Left lung (tissue), 10 donors: ENCODE data around the gene CENPW. TPM values are rescaled to one million over a fixed set of nuclear protein-coding genes. Genes with fewer than 3 reads are reported as not detected.

Source experiments
- ATAC-seq: fragments of 200-7000 bp; cut with Tn5 transposase; one replicate; pipeline ENCODE4 v1.9.1; 2020; ENCODE audit warnings: moderate library complexity
- DNase-seq, 4 donors: peaks; one replicate each; pipeline ENCODE4 v3.0.0-alpha.2; 2013 to 2020
- H3K27ac ChIP-seq, 2 donors: fragments of 200-600 bp; sonication (generic) in 1 of 2; one replicate each; pipeline versions ENCODE4 v1.5.0 to v1.8.0; 2020 to 2021
- H3K27me3 ChIP-seq, 2 donors: fragments of 200-600 bp; sonication (generic) in 1 of 2; one replicate each; pipeline versions ENCODE4 v1.5.0 to v1.8.0; 2020 to 2021
- H3K36me3 ChIP-seq, 2 donors: fragments of 200-600 bp; sonication (generic) in 1 of 2; one replicate each; pipeline versions ENCODE4 v1.5.0 to v1.8.0; 2020 to 2021
- H3K4me1 ChIP-seq, 2 donors: fragments of 200-600 bp; one replicate each; pipeline ENCODE4 v1.8.0; 2021
- H3K4me3 ChIP-seq, 2 donors: fragments of 200-600 bp; sonication (generic) in 1 of 2; one replicate each; pipeline versions ENCODE4 v1.5.0 to v1.8.0; 2020 to 2021; ENCODE audit warnings: mild to moderate bottlenecking in 1 of 2
- H3K9me3 ChIP-seq, 2 donors: fragments of 200-600 bp; sonication (generic) in 1 of 2; one replicate each; pipeline versions ENCODE4 v1.5.0 to v1.8.0; 2020 to 2021
- intact Hi-C, 2 donors: fragments of 100-400 bp; cut with DNase I; formaldehyde crosslinking; loops; one replicate each; pipeline versions ENCODE4 v1.11.2 to v1.14.2; 2022
- polyA plus RNA-seq, 6 donors: library from polyadenylated mRNA; unstranded; fragments of 120-200 nt; gene quantifications; one replicate each; pipeline ENCODE4 v1.2.1, GENCODE V29; 2013; ENCODE audit not compliant: insufficient read length in 6 of 6
- total RNA-seq, 2 donors: library from RNA; stranded (reverse); fragmentation: NEBNext Ultra II Directional; extraction: Animal tissue kit (Norgen Biotek cat#: 25700); gene quantifications; one replicate each; pipeline ENCODE4 v1.2.1, GENCODE V29; 2021
- TF ChIP-seq, protein P1 (sequence below), 2 donors: fragments of 200-600 bp; sonication (generic) in 1 of 2; IDR thresholded peaks; one replicate each; pipeline versions ENCODE4 v1.5.0 to v1.8.0; 2021; ENCODE audit warnings: antibody characterized with exemption in 2 of 2
- donor health status: DM: no; HTN: yes; CAD: no.
- donor health status: DM: no; HTN: no; CAD: no.

The CENPW gene
- total and polyA plus RNA-seq, 8 donors: 8.5 to 36.8 (median 22.4) TPM

- Histone ChIP-seq H3K4me3 (no peak overlapping the region), H3K36me3 (no peaks in the 10 kb centered on the region), H3K27me3 (no peaks in the 10 kb centered on the region), H3K27ac (no peak overlapping the region), H3K9me3 (peaks cover 0 to 10% of the 10 kb centered on the region in 2 donors), H3K4me1 (no peaks in the 10 kb centered on the region)
- ATAC-seq: no peak
- DNase-seq: no peak
- intact Hi-C loops: no loop called here
- TF ChIP-seq, protein P1, sequence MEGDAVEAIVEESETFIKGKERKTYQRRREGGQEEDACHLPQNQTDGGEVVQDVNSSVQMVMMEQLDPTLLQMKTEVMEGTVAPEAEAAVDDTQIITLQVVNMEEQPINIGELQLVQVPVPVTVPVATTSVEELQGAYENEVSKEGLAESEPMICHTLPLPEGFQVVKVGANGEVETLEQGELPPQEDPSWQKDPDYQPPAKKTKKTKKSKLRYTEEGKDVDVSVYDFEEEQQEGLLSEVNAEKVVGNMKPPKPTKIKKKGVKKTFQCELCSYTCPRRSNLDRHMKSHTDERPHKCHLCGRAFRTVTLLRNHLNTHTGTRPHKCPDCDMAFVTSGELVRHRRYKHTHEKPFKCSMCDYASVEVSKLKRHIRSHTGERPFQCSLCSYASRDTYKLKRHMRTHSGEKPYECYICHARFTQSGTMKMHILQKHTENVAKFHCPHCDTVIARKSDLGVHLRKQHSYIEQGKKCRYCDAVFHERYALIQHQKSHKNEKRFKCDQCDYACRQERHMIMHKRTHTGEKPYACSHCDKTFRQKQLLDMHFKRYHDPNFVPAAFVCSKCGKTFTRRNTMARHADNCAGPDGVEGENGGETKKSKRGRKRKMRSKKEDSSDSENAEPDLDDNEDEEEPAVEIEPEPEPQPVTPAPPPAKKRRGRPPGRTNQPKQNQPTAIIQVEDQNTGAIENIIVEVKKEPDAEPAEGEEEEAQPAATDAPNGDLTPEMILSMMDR (IDR thresholded peaks at IDR 0.05): no peak
These were observed 36.8 kb downstream of the CENPW start for GRCh38 chr6:126376682-126377081.

DNA sequence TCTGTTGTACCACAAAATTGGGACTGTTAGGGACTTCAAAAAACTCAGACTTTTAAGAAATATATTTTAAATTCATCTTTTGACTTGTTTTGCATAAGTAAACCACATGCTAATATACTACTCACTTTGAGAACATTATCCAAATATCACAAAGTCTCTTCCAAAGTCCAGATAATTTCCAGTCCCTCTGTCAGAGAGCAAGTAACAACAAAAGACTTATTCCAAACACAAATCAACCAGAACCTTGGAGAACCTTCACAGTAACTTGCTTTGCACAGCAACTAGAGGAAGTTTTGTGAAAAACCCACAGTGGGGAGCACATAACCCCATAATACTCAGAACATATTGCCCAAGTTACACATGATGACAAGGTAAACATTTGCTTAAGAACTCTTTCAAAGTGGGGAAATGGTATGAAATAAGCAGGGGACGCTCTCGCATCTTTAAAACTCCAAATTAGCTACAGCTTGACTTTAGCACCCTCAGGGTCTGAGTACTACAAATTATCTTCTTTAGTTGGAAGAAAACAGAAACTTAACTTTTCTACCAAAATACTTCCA is 37.8 kb downstream of the CENPW start:
- peak; percentile 44 for ATAC-seq
- intact Hi-C loops: no loop called here

DNA sequence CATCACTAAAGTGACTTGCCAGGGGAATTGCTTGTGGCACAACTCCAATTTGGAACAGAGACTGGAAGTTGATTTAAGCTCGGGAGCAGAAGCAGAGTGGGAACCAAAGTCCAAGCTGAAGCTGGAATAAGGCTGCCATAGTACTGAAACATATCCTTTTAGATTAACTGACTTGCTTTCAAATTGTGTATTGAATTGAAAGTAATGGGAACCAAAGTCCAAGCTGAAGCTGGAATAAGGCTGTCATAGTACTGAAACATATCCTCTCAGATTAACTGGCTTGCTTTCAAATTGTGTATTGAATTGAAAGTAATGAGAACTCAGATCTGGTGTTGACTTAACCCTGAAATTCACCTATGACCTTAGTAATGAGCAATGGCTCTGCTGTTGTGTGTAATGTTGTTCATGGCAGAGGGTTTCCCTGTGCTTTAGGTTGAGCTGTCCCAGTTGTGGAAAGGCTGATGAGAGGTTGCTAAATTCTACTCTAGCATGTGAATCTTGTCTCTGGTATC is 40.2 kb downstream of the CENPW start:
- Histone ChIP-seq H3K4me3 (no peak overlapping the region), H3K4me1 (no peaks in the 10 kb centered on the region), H3K36me3 (no peaks in the 10 kb centered on the region), H3K9me3 (peaks cover 0 to 26% of the 10 kb centered on the region in 2 donors), H3K27me3 (no peaks in the 10 kb centered on the region), H3K27ac (no peak overlapping the region)
- ATAC-seq: no peak
- TF ChIP-seq, protein P1 (IDR thresholded peaks at IDR 0.05): no peak
- intact Hi-C loops: no loop called here
- no peak for DNase-seq

More for the DNA sequence above, 37.8 kb downstream of the CENPW start:
- H3K27ac ChIP-seq: no peak overlapping the region
- no peaks in the 10 kb centered on the region for H3K27me3 ChIP-seq
- no peak overlapping the region for H3K4me3 ChIP-seq
- H3K9me3 ChIP-seq: peaks cover 0 to 15% of the 10 kb centered on the region in 2 donors
- no peaks in the 10 kb centered on the region for H3K4me1 ChIP-seq
- H3K36me3 ChIP-seq: no peaks in the 10 kb centered on the region
- no peak for DNase-seq
- TF ChIP-seq, protein P1 (IDR thresholded peaks at IDR 0.05): no peak

- ATAC-seq (no peak), DNase-seq (peak in 1 of 4 donors; percentile 57)
- intact Hi-C loops: no loop called here
These were observed 41.6 kb downstream of the CENPW start for GRCh38 chr6:126381498-126381897.

GRCh38 chr6:126383203-126383602 is 43.3 kb downstream of the CENPW start:
- H3K27me3 ChIP-seq: no peaks in the 10 kb centered on the region

More at GRCh38 chr6:126381498-126381897, 41.6 kb downstream of the CENPW start:
- Histone ChIP-seq H3K9me3 (peaks cover 0 to 29% of the 10 kb centered on the region in 2 donors), H3K27me3 (no peaks in the 10 kb centered on the region), H3K36me3 (no peaks in the 10 kb centered on the region), H3K4me3 (no peak overlapping the region), H3K4me1 (no peaks in the 10 kb centered on the region), H3K27ac (no peak overlapping the region)
- TF ChIP-seq, protein P1 (IDR thresholded peaks at IDR 0.05): no peak

More at GRCh38 chr6:126383203-126383602, 43.3 kb downstream of the CENPW start:
- Histone ChIP-seq H3K27ac (no peak overlapping the region), H3K9me3 (peaks cover 0 to 29% of the 10 kb centered on the region in 2 donors), H3K36me3 (no peaks in the 10 kb centered on the region), H3K4me3 (no peak overlapping the region), H3K4me1 (no peaks in the 10 kb centered on the region)
- intact Hi-C loops: no loop called here
- DNase-seq (no peak), ATAC-seq (no peak)
- TF ChIP-seq, protein P1 (IDR thresholded peaks at IDR 0.05): no peak
